ENCODE data around the gene TOM1L2. TPM values are rescaled to one million over a fixed set of nuclear protein-coding genes. Genes with fewer than 3 reads are reported as not detected.
A peak's percentile ranks its signal among the peaks of the same experiment; 100 is the strongest.

TOM1L2 gene
- total and polyA plus RNA-seq, 2 of the 4 experiments (the other 2 are of a cell fraction) = 34.4 to 51.7 TPM

DNA sequence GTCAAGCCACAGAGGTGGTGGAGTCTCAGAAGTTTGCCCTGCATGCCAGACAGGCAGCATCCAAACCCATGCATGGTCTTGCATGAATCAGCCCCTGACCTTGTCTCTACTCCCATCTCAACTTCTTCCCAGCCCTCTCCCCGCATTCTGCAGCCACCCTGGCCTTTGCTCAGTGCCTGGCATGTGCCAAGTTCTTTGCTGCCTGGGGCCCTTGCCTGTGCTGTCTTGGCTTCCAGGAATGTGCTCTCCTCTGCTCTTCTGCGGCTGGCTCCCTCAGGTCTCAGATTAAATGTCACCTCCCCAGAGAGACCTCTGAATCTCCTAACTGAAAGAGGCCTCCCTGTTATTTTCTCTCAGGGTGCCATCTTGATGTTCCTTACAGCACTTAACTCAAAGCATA is 18.1 kb upstream of the TOM1L2 start:
- Histone ChIP-seq H3K4me3 (ENCODE audit: insufficient read depth, low read depth, low read length) (no peak overlapping the region), H2AK5ac (ENCODE audit: low read depth, low read length) (peak overlapping the region; percentile 67), H3K14ac (replicated peaks; ENCODE audit: low read depth, low read length) (no peak overlapping the region), H3K27me3 (ENCODE audit: control insufficient read depth, insufficient read depth, low read length) (no peaks in the 10 kb centered on the region), H3K56ac (ENCODE audit: extremely low read depth, insufficient read depth, low read length) (no peak overlapping the region), H2BK20ac (ENCODE audit: low read depth, low read length) (no peak overlapping the region), H4K91ac (ENCODE audit: insufficient read depth, low read depth, low read length) (no peak overlapping the region), H3K79me1 (ENCODE audit: low read depth in 1 of 2, low read length in 2 of 2) (no peaks in the 10 kb centered on the region), H3K9me3 (ENCODE audit: control insufficient read depth, insufficient read depth, low read length) (no peaks in the 10 kb centered on the region), H3K23ac (ENCODE audit: low read depth, low read length) (no peak overlapping the region), H3K27ac (ENCODE audit: insufficient read depth, low read length) (no peak overlapping the region), H4K8ac (ENCODE audit: low read depth in 2 of 2, low read length in 2 of 2) (no peak overlapping the region), H4K20me1 (ENCODE audit: insufficient read depth, low read length) (no peaks in the 10 kb centered on the region), H3K9me1 (ENCODE audit: insufficient read depth, low read length) (peaks cover 2% of the 10 kb centered on the region), H3K9ac (ENCODE audit: low read depth, low read length) (no peak overlapping the region), H2BK15ac (ENCODE audit: low read depth, low read length) (no peak overlapping the region), H2AK9ac (replicated peaks; ENCODE audit: low read depth, low read length, poor library complexity) (no peak overlapping the region), H4K5ac (ENCODE audit: low read depth, low read length) (no peak overlapping the region), H2AFZ (replicated peaks; ENCODE audit: low read length, poor library complexity) (peak overlapping the region; percentile 5), H2BK5ac (ENCODE audit: low read depth, low read length, poor library complexity, severe bottlenecking) (peak overlapping the region; percentile 16), H3K4me2 (ENCODE audit: low read depth, low read length) (no peak overlapping the region), H3K4me1 (ENCODE audit: control insufficient read depth, insufficient read depth, low read length) (peaks cover 8% of the 10 kb centered on the region; the same call in 1 of the 2 replicates), H3K18ac (ENCODE audit: low read depth, low read length) (no peak overlapping the region), H3K4ac (ENCODE audit: low read depth, low read length) (peak overlapping the region; percentile 48; the same call in 1 of the 2 replicates), H2BK120ac (ENCODE audit: low read depth, low read length) (no peak overlapping the region), H3K36me3 (ENCODE audit: control insufficient read depth, insufficient read depth, low read length) (no peaks in the 10 kb centered on the region)
- BruUV-seq (replicated peaks) = no TSS peak
- intact Hi-C loops (cut with micrococcal nuclease) (loop anchor here (5.0 kb wide), 1 partner anchor 37 kb away; no protein-coding TSS in a partner anchor), in situ Hi-C loops (cut with MboI; ENCODE audit: low sequenced_read_pairs) (no loop called here), dilution Hi-C loops (cut with HindIII; ENCODE audit: low sequenced_read_pairs, unreplicated experiment) (no loop called here)
- ATAC-seq (ENCODE audit: low read depth) = no peak
- WGBS, 2 experiments (ENCODE audit: extremely low coverage in 2 of 2, insufficient read length in 1 of 2) = no CpG with 5 or more reads among the region's 2 CpGs
- ChIA-PET POLR2A (ENCODE audit: unreplicated experiment) (no interaction called here), CTCF (no interaction called here)
- TF ChIP-seq BHLHE40 (IDR thresholded peaks at IDR 0.05; ENCODE audit: low read depth, low read length) (no peak), MXI1 (IDR thresholded peaks at IDR 0.05; ENCODE audit: borderline replicate concordance, low read depth, low read length) (no peak), RCOR1 (IDR thresholded peaks at IDR 0.05; ENCODE audit: insufficient replicate concordance, low read length) (no peak), CEBPB (IDR thresholded peaks at IDR 0.05; ENCODE audit: low read depth, low read length) (no peak), NFE2L2 (IDR thresholded peaks at IDR 0.05; ENCODE audit: low read depth, low read length) (no peak), ELK1 (IDR thresholded peaks at IDR 0.05; ENCODE audit: borderline replicate concordance, low read depth, low read length) (no peak), MAFK (IDR thresholded peaks at IDR 0.05; ENCODE audit: low read depth, low read length) (no peak), FOS (IDR thresholded peaks at IDR 0.05; ENCODE audit: low read depth, low read length) (no peak), CTCF (conservative IDR thresholded peaks at IDR 0.05; ENCODE audit: low read depth, low read length) (no peak), POLR2A (IDR thresholded peaks at IDR 0.05; ENCODE audit: low read depth, low read length) (no peak), SMC3 (IDR thresholded peaks at IDR 0.05; ENCODE audit: low read depth, low read length) (no peak), MAZ (IDR thresholded peaks at IDR 0.05; ENCODE audit: borderline replicate concordance, low read depth, low read length) (no peak), USF2 (IDR thresholded peaks at IDR 0.05; ENCODE audit: low read depth, low read length) (no peak), RFX5 (IDR thresholded peaks at IDR 0.05; ENCODE audit: low read depth, low read length) (no peak), CHD1 (IDR thresholded peaks at IDR 0.05; ENCODE audit: low read depth, low read length) (no peak), RAD21 (IDR thresholded peaks at IDR 0.05; ENCODE audit: low read length) (no peak)
- DNase-seq = no peak

All from IMR-90 (cell line).